WERI-Rb-1 (cell line): Measurements from ENCODE around the gene PRRX2.

Source experiments
- DNase-seq: peaks from one replicate; pipeline ENCODE4 v3.0.0-alpha.2; 2020
- H3K27ac ChIP-seq: fragments of 250-450 bp; sonication (Bioruptor Pico); 2 replicates; pipeline ENCODE4 v1.5.1; 2020; ENCODE audit warnings: mild to moderate bottlenecking, moderate library complexity
- H3K27me3 ChIP-seq: fragments of 250-450 bp; sonication (Bioruptor Pico); 2 replicates; pipeline ENCODE4 v1.5.1; 2021; ENCODE audit warnings: mild to moderate bottlenecking, low read depth, moderate library complexity; ENCODE audit not compliant: insufficient read depth, severe bottlenecking
- H3K36me3 ChIP-seq: fragments of 250-450 bp; sonication (Bioruptor Pico); 2 replicates; pipeline ENCODE4 v1.5.1; 2020; ENCODE audit warnings: mild to moderate bottlenecking, moderate library complexity
- H3K4me3 ChIP-seq: 2 replicates; pipeline ENCODE4 v1.5.1; 2011; ENCODE audit warnings: low read depth, mild to moderate bottlenecking, control low read depth, low read length
- H3K9me3 ChIP-seq: fragments of 250-450 bp; sonication (Bioruptor Pico); 2 replicates; pipeline ENCODE4 v1.5.1; 2021; ENCODE audit warnings: mild to moderate bottlenecking, moderate library complexity; ENCODE audit not compliant: severe bottlenecking
- CTCF ChIP-seq: IDR thresholded peaks from 2 replicates; pipeline ENCODE4 v1.5.1; 2011; ENCODE audit warnings: low read depth, mild to moderate bottlenecking, control low read depth, inconsistent platforms, low read length

Gene PRRX2

GRCh38 chr9:129628709-129629108, 36.7 kb upstream of the PRRX2 start:
- no peak overlapping the region for H3K27ac ChIP-seq

GRCh38 chr9:129629251-129629820, 36.1 kb upstream of the PRRX2 start:
- TF ChIP-seq CTCF: no peak
- no peaks in the 10 kb centered on the region for H3K27me3 ChIP-seq
- no peak overlapping the region for H3K27ac ChIP-seq
- DNase-seq: no peak
- no peaks in the 10 kb centered on the region for H3K9me3 ChIP-seq
- no peak overlapping the region for H3K4me3 ChIP-seq
- H3K36me3 ChIP-seq: peaks cover 79% of the 10 kb centered on the region

More at GRCh38 chr9:129628709-129629108, 36.7 kb upstream of the PRRX2 start:
- Histone ChIP-seq H3K27me3 (no peaks in the 10 kb centered on the region), H3K9me3 (no peaks in the 10 kb centered on the region), H3K36me3 (peaks cover 74% of the 10 kb centered on the region), H3K4me3 (no peak overlapping the region)
- no peak for DNase-seq
- TF ChIP-seq CTCF: no peak

GRCh38 chr9:129630967-129631673, 34.3 kb upstream of the PRRX2 start:
- Histone ChIP-seq H3K4me3 (no peak overlapping the region), H3K36me3 (peaks cover 94% of the 10 kb centered on the region), H3K27me3 (no peaks in the 10 kb centered on the region), H3K27ac (no peak overlapping the region), H3K9me3 (no peaks in the 10 kb centered on the region)
- TF ChIP-seq CTCF: no peak
- no peak for DNase-seq

GRCh38 chr9:129631674-129632129, 33.7 kb upstream of the PRRX2 start:
- H3K4me3 ChIP-seq: no peak overlapping the region
- no peaks in the 10 kb centered on the region for H3K9me3 ChIP-seq
- H3K36me3 ChIP-seq: peaks cover 96% of the 10 kb centered on the region
- no peaks in the 10 kb centered on the region for H3K27me3 ChIP-seq
- no peak for TF ChIP-seq CTCF
- H3K27ac ChIP-seq: no peak overlapping the region
- no peak for DNase-seq

GRCh38 chr9:129632460-129632859, 33.0 kb upstream of the PRRX2 start:
- Histone ChIP-seq H3K27me3 (no peaks in the 10 kb centered on the region), H3K9me3 (no peaks in the 10 kb centered on the region), H3K4me3 (no peak overlapping the region), H3K36me3 (peaks cover 96% of the 10 kb centered on the region), H3K27ac (no peak overlapping the region)
- no peak for DNase-seq
- no peak for TF ChIP-seq CTCF
